Measurements from ENCODE around the gene MCF2L. TPM values are rescaled to one million over a fixed set of nuclear protein-coding genes. Genes with fewer than 3 reads are reported as not detected.

The MCF2L gene
- total RNA-seq, 2 donors from 2014 or later = 37.4 to 74.8 TPM

- no peak for ATAC-seq
- 84% methylated on average over 6 to 14 of the region's 14 CpGs for WGBS, 2 donors
These were observed 125.4 kb downstream of the MCF2L start for GRCh38 chr13:113094410-113094800.

GRCh38 chr13:113095146-113096051 lies 126.4 kb downstream of the MCF2L start:
- no peak for DNase-seq
- Histone ChIP-seq H3K4me1 (no peaks in the 10 kb centered on the region), H3K27me3 (no peaks in the 10 kb centered on the region), H3K4me3 (no peak overlapping the region), H3K36me3 (replicated peaks in 1 of 2; ENCODE audit: insufficient read depth in 1 of 2, low read depth in 2 of 2) (no peaks in the 10 kb centered on the region), H3K27ac (no peak overlapping the region), H3K9me3 (no peaks in the 10 kb centered on the region)
- WGBS, 2 donors = 89 to 94% methylated on average over 17 to 25 of the region's 25 CpGs
- intact Hi-C loops (cut with DNase I) = no loop called here
- no peak for ATAC-seq
- TF ChIP-seq CTCF (IDR thresholded peaks at IDR 0.05) = no peak
- TF ChIP-seq POLR2A (IDR thresholded peaks at IDR 0.05) = no peak

More at GRCh38 chr13:113094410-113094800, 125.4 kb downstream of the MCF2L start:
- Histone ChIP-seq H3K36me3 (replicated peaks in 1 of 2; ENCODE audit: insufficient read depth in 1 of 2, low read depth in 2 of 2) (peaks cover 0 to 2% of the 10 kb centered on the region in 2 donors), H3K4me3 (no peak overlapping the region), H3K4me1 (no peaks in the 10 kb centered on the region), H3K27me3 (no peaks in the 10 kb centered on the region), H3K27ac (no peak overlapping the region), H3K9me3 (no peaks in the 10 kb centered on the region)
- no peak for TF ChIP-seq POLR2A (IDR thresholded peaks at IDR 0.05)
- TF ChIP-seq CTCF (IDR thresholded peaks at IDR 0.05) = no peak
- intact Hi-C loops (cut with DNase I) = no loop called here
- DNase-seq = no peak

- 93 to 95% methylated on average over 19 to 53 of the region's 61 CpGs for WGBS, 2 donors
- no peaks in the 10 kb centered on the region for H3K27me3 ChIP-seq
- intact Hi-C loops (cut with DNase I) = no loop called here
- no peaks in the 10 kb centered on the region for H3K4me1 ChIP-seq
- no peak overlapping the region for H3K4me3 ChIP-seq
- H3K36me3 ChIP-seq (replicated peaks in 1 of 2; ENCODE audit: insufficient read depth in 1 of 2, low read depth in 2 of 2) = no peaks in the 10 kb centered on the region
- no peak for ATAC-seq
- H3K9me3 ChIP-seq = no peaks in the 10 kb centered on the region
- no peak for TF ChIP-seq POLR2A (IDR thresholded peaks at IDR 0.05)
- TF ChIP-seq CTCF (IDR thresholded peaks at IDR 0.05) = no peak
- no peak for DNase-seq
- no peak overlapping the region for H3K27ac ChIP-seq
These were observed 127.2 kb downstream of the MCF2L start for GRCh38 chr13:113096052-113096744.

GRCh38 chr13:113096745-113097305 lies 127.8 kb downstream of the MCF2L start:
- Histone ChIP-seq H3K4me1 (no peaks in the 10 kb centered on the region), H3K4me3 (no peak overlapping the region), H3K9me3 (no peaks in the 10 kb centered on the region), H3K36me3 (replicated peaks in 1 of 2; ENCODE audit: insufficient read depth in 1 of 2, low read depth in 2 of 2) (no peaks in the 10 kb centered on the region), H3K27ac (no peak overlapping the region), H3K27me3 (no peaks in the 10 kb centered on the region)
- no peak for TF ChIP-seq POLR2A (IDR thresholded peaks at IDR 0.05)
- TF ChIP-seq CTCF (IDR thresholded peaks at IDR 0.05) = no peak
- no peak for DNase-seq
- ATAC-seq = no peak
- intact Hi-C loops (cut with DNase I) = no loop called here
- WGBS, 2 donors = 92 to 98% methylated on average over 15 to 51 of the region's 52 CpGs

Measured in body of pancreas (tissue), 4 donors.